SK-N-SH treated with all-trans-retinoic acid at 6 μM for 48 hours (cell line): Measurements from ENCODE around the gene TLR2.

Source experiments
- CSDC2 ChIP-seq: fragments of 250-450 bp; sonication (Bioruptor Pico); IDR thresholded peaks from 2 replicates; pipeline ENCODE4 v1.5.0; 2020; ENCODE audit warnings: mild to moderate bottlenecking, moderate library complexity
- ISL1 ChIP-seq: fragments of 250-450 bp; sonication (Bioruptor Pico); IDR thresholded peaks from 2 replicates; pipeline ENCODE4 v2.1.2; 2022; ENCODE audit warnings: mild to moderate bottlenecking, moderate library complexity
- OSR1 ChIP-seq: fragments of 250-450 bp; sonication (Bioruptor Pico); IDR thresholded peaks from 2 replicates; pipeline ENCODE4 v1.8.0; 2022; ENCODE audit warnings: moderate library complexity, mild to moderate bottlenecking, inconsistent platforms
- PATZ1 ChIP-seq: fragments of 250-450 bp; sonication (Bioruptor Pico); IDR thresholded peaks from 2 replicates; pipeline ENCODE4 v1.8.0; 2020; ENCODE audit warnings: mild to moderate bottlenecking, moderate library complexity, borderline replicate concordance
- POU6F1 ChIP-seq: fragments of 250-450 bp; sonication (Bioruptor Pico); IDR thresholded peaks from 2 replicates; pipeline ENCODE4 v1.8.0; 2021; ENCODE audit warnings: low read depth, mild to moderate bottlenecking, moderate library complexity, borderline replicate concordance
- PPARA ChIP-seq: fragments of 250-450 bp; sonication (Bioruptor Pico); IDR thresholded peaks from 2 replicates; pipeline ENCODE4 v1.5.0; 2020; ENCODE audit warnings: mild to moderate bottlenecking, borderline replicate concordance
- TCF4 ChIP-seq: fragments of 250-450 bp; sonication (Bioruptor Pico); IDR thresholded peaks from 2 replicates; pipeline ENCODE4 v1.8.0; 2021; ENCODE audit warnings: mild to moderate bottlenecking, moderate library complexity, borderline replicate concordance
- TSHZ2 ChIP-seq: fragments of 250-450 bp; sonication (Bioruptor Pico); IDR thresholded peaks from 2 replicates; pipeline ENCODE4 v1.5.0; 2020; ENCODE audit warnings: mild to moderate bottlenecking, moderate library complexity
- ZFP3 ChIP-seq: fragments of 250-450 bp; sonication (Bioruptor Pico); IDR thresholded peaks from 2 replicates; pipeline ENCODE4 v1.5.0; 2020; ENCODE audit warnings: mild to moderate bottlenecking, moderate library complexity
- ZNF565 ChIP-seq: fragments of 450-650 bp; formaldehyde crosslinking; conservative IDR thresholded peaks from 2 replicates; pipeline ENCODE4 v1.5.0; 2020; ENCODE audit warnings: low read depth, mild to moderate bottlenecking, moderate library complexity
- TF ChIP-seq, protein P1 (sequence below): fragments of 250-450 bp; sonication (Bioruptor Pico); IDR thresholded peaks from 2 replicates; pipeline ENCODE4 v1.5.1; 2020; ENCODE audit warnings: low read depth, mild to moderate bottlenecking, moderate library complexity

GRCh38 chr4:153652051-153652784 lies 31.9 kb upstream of the TLR2 start:
- TF ChIP-seq ISL1 (CRISPR knock-in tag) (no peak), TSHZ2 (CRISPR knock-in tag) (no peak), PATZ1 (CRISPR knock-in tag) (no peak), POU6F1 (no peak), OSR1 (CRISPR knock-in tag) (no peak), ZFP3 (no peak), ZNF565 (CRISPR knock-in tag) (no peak), PPARA (CRISPR knock-in tag) (no peak), TCF4 (no peak), CSDC2 (CRISPR knock-in tag) (no peak)
- TF ChIP-seq, protein P1, sequence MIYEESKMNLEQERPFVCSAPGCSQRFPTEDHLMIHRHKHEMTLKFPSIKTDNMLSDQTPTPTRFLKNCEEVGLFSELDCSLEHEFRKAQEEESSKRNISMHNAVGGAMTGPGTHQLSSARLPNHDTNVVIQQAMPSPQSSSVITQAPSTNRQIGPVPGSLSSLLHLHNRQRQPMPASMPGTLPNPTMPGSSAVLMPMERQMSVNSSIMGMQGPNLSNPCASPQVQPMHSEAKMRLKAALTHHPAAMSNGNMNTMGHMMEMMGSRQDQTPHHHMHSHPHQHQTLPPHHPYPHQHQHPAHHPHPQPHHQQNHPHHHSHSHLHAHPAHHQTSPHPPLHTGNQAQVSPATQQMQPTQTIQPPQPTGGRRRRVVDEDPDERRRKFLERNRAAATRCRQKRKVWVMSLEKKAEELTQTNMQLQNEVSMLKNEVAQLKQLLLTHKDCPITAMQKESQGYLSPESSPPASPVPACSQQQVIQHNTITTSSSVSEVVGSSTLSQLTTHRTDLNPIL (CRISPR knock-in tag) = no peak
